HepG2 (cell line): ENCODE measurements around the gene TEDC2. TPM values are rescaled to one million over a fixed set of nuclear protein-coding genes. Genes with fewer than 3 reads are reported as not detected.

Experiments
- ATAC-seq: fragments of 200-7000 bp; cut with Tn5 transposase; 3 replicates; pipeline ENCODE4 v1.9.1; 2020; ENCODE audit warnings: mild to moderate bottlenecking, moderate library complexity
- BruUV-seq: library from RNA; stranded (reverse); fragments of 400-500 nt; replicated peaks from 2 replicates; lab custom pipeline; 2021; lab: Mats Ljungman, UMichigan
- CTCF ChIA-PET: fragments of 300-600 bp; formaldehyde crosslinking; extraction: SDS; loops from one replicate; lab custom pipeline; 2021; ENCODE audit warnings: low total read pairs, inconsistent platforms, low intra/inter-chr PET ratio; lab: Yijun Ruan, JAX
- POLR2A ChIA-PET: fragments of 350-600 bp; sonication (Branson Sonifier 250); formaldehyde crosslinking; loops from one replicate; lab custom pipeline; 2020; ENCODE audit warnings: antibody characterized with exemption, inconsistent platforms; lab: Yijun Ruan, JAX
- DNase-seq: peaks from one replicate; pipeline ENCODE4 v3.0.0-alpha.2; 2015; ENCODE audit warnings: low spot score
- FAIRE-seq: peaks from 3 replicates; lab custom pipeline; 2011; peaks lifted over from hg19 to GRCh38; lab: Jason Lieb, UNC
- H2AFZ ChIP-seq: one replicate; pipeline ENCODE4 v1.6.1; 2011; ENCODE audit warnings: low read length, inconsistent platforms
- H3K27ac ChIP-seq: fragments of 300-600 bp; 3 replicates; pipeline ENCODE4 v1.8.0; 2011; ENCODE audit warnings: mixed run types, mild to moderate bottlenecking, mixed read lengths, low read length, inconsistent platforms; ENCODE audit not compliant: insufficient read depth; ENCODE audit errors: extremely low read length
- H3K27me3 ChIP-seq, 2 experiments: fragments of 200-600 bp in 1 of 2; 2 replicates in 1 of 2; 3 replicates in 1 of 2; pipeline versions ENCODE4 v1.6.0 to v1.8.0; 2011; ENCODE audit warnings: low read length in 2 of 2, mild to moderate bottlenecking in 2 of 2, moderate library complexity in 2 of 2, inconsistent platforms in 1 of 2; ENCODE audit not compliant: insufficient read depth in 2 of 2, control insufficient read depth in 1 of 2
- H3K36me3 ChIP-seq, 2 experiments: fragments of 200-600 bp in 1 of 2; replicated peaks in 1 of 2; 2 replicates in 1 of 2; 3 replicates in 1 of 2; pipeline versions ENCODE4 v1.5.1 to v1.8.0; 2011; ENCODE audit warnings: low read length in 2 of 2, inconsistent platforms in 1 of 2; ENCODE audit not compliant: insufficient read depth in 2 of 2, control insufficient read depth in 1 of 2
- H3K4me1 ChIP-seq: 2 replicates; pipeline ENCODE4 v1.5.1; 2012; ENCODE audit warnings: low read length, inconsistent platforms; ENCODE audit not compliant: insufficient read depth
- H3K4me2 ChIP-seq: 2 replicates; pipeline ENCODE4 v1.6.0; 2011; ENCODE audit warnings: low read depth, low read length, inconsistent platforms
- H3K4me3 ChIP-seq, 3 experiments: fragments of 200-600 bp in 1 of 3; sonication (generic), shearing (Covaris generic) in 1 of 3; replicated peaks in 1 of 3; 2 replicates each; pipeline ENCODE4 v1.5.1; 2011 to 2016; ENCODE audit warnings: low read length in 3 of 3, inconsistent platforms in 2 of 3, low read depth in 2 of 3, mild to moderate bottlenecking in 2 of 3, control low read depth in 1 of 3, mixed read lengths in 1 of 3; ENCODE audit not compliant: insufficient read depth in 1 of 3
- H3K79me2 ChIP-seq: one replicate; pipeline ENCODE4 v1.6.1; 2011; ENCODE audit warnings: low read length, inconsistent platforms; ENCODE audit not compliant: insufficient read depth
- H3K9ac ChIP-seq: 2 replicates; pipeline ENCODE4 v1.6.0; 2011; ENCODE audit warnings: mild to moderate bottlenecking, low read depth, low read length, inconsistent platforms; ENCODE audit not compliant: insufficient read depth
- H3K9me3 ChIP-seq: 2 replicates; pipeline ENCODE4 v1.5.1; 2012; ENCODE audit warnings: mild to moderate bottlenecking, low read length
- H4K20me1 ChIP-seq: 2 replicates; pipeline ENCODE4 v1.6.0; 2011; ENCODE audit warnings: inconsistent platforms, mild to moderate bottlenecking, low read length, moderate library complexity; ENCODE audit not compliant: insufficient read depth
- GABPA ChIP-seq, 2 experiments: IDR thresholded peaks; 2 replicates each; pipeline ENCODE4 v1.6.1; 2011 to 2016; ENCODE audit warnings: low read depth in 2 of 2, low read length in 1 of 2, missing biosample characterization in 1 of 2, missing genetic modification characterization in 1 of 2
- NR2F6 ChIP-seq, 2 experiments: IDR thresholded peaks; 2 replicates each; pipeline ENCODE4 v1.6.1; 2016; ENCODE audit warnings: antibody characterized with exemption in 1 of 2, mild to moderate bottlenecking in 1 of 2
- REPIN1 ChIP-seq: sonication (generic); formaldehyde crosslinking; IDR thresholded peaks from 2 replicates; pipeline ENCODE4 v1.8.0; 2022; ENCODE audit warnings: missing genetic modification reagents, low read depth, mild to moderate bottlenecking, borderline replicate concordance
- SMARCC2 ChIP-seq: fragments of 450-650 bp; IDR thresholded peaks from 2 replicates; pipeline ENCODE4 v1.6.1; 2017; ENCODE audit warnings: antibody characterized with exemption, mild to moderate bottlenecking
- SRSF9 ChIP-seq: fragments of 200-400 bp; formaldehyde crosslinking; IDR thresholded peaks from 2 replicates; pipeline ENCODE4 v1.6.1; 2018; ENCODE audit warnings: borderline replicate concordance, mild to moderate bottlenecking, low read depth, low read length; ENCODE audit not compliant: insufficient read depth, poor library complexity, severe bottlenecking
- TGIF2 ChIP-seq: IDR thresholded peaks from 2 replicates; pipeline ENCODE4 v1.6.1; 2016; ENCODE audit warnings: control low read depth, missing compliant biosample characterization
- ZMYM2 ChIP-seq: sonication (generic); formaldehyde crosslinking; IDR thresholded peaks from 2 replicates; pipeline ENCODE4 v1.8.0; 2022; ENCODE audit warnings: mild to moderate bottlenecking, missing genetic modification reagents
- WGBS: methylation state at CpG from one replicate; pipeline ENCODE4 v1.1.6; 2017; ENCODE audit warnings: low lambda C conversion rate; 5-methylcytosine and 5-hydroxymethylcytosine counted together
- in situ Hi-C: cut with HindIII; loops from 2 replicates; pipeline ENCODE4 v1.10.0; 2017; ENCODE audit warnings: low pct_unique_long_range_greater_than_20kb; ENCODE audit not compliant: extremely low pct_ligation_motif_present
- intact Hi-C: fragments of 100-400 bp; cut with micrococcal nuclease; formaldehyde crosslinking; loops from one replicate; pipeline ENCODE4 v1.10.0; 2022; ENCODE audit not compliant: unreplicated experiment
- polyA plus RNA-seq, 8 experiments: library from polyadenylated mRNA; depleted of rRNA in 3 of 8; stranded (reverse) in 7 of 8; unstranded in 1 of 8; fragments of >200 nt; fragmentation: Illumina TruSeq in 4 of 8; extraction: Trizol in 4 of 8; gene quantifications; 2 replicates each; pipeline versions ENCODE4 v1.2.1 to v1.2.3, GENCODE V29; 2011 to 2016; ENCODE audit warnings: low read depth in 4 of 8, missing spikeins in 1 of 8, mixed read lengths in 1 of 8; ENCODE audit not compliant: insufficient read depth in 1 of 8
- total RNA-seq, 5 experiments: library from RNA; depleted of rRNA; stranded (reverse); fragments of >200 nt; fragmentation: Illumina TruSeq; extraction: Trizol; gene quantifications; 2 replicates each; pipeline ENCODE4 v1.2.3, GENCODE V29; 2016; ENCODE audit warnings: low read depth in 1 of 5
- TF ChIP-seq, protein P1 (sequence below): sonication (generic); formaldehyde crosslinking; IDR thresholded peaks from 2 replicates; pipeline ENCODE4 v1.4.0; 2020; ENCODE audit warnings: missing genetic modification reagents
- TF ChIP-seq, protein P2 (sequence below): sonication (generic); formaldehyde crosslinking; IDR thresholded peaks from 2 replicates; pipeline ENCODE4 v1.4.0; 2020; ENCODE audit warnings: missing genetic modification reagents

The TEDC2 gene
- total and polyA plus RNA-seq, 2 of the 13 experiments (the other 11 are each of a cell fraction or from before 2014, with no cell fraction given) = 6.2 to 24.4 TPM

DNA sequence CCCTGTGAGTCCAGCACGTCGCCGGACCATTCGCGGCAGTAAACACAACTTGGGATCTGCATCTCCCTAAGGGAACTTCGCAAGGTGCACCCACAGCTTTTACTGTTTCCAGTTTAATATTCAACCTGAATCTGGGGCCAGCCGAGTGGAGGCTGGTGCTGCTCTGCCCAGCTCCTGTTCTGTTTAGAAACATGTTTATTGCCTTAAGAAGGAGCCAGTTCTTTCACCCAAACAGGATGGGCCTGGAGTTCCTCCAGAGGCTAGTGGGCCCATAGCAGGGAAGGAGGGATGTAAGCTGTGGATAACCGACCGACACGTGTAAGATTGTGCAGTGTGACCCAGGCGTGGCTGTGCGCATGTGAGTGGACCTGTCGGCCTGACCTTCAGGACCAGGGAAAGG, 32.4 kb downstream of the TEDC2 start:
- H3K27ac ChIP-seq = no peak overlapping the region
- intact Hi-C loops (no loop called here), in situ Hi-C loops (no loop called here)
- no peak for FAIRE-seq
- ChIA-PET POLR2A (no interaction called here), CTCF (no interaction called here)
- no peak for ATAC-seq
- H3K27me3 ChIP-seq = no peaks in the 10 kb centered on the region
- no peak for DNase-seq
- H3K4me2 ChIP-seq = no peak overlapping the region
- peaks cover 27% of the 10 kb centered on the region for H3K4me1 ChIP-seq
- no peak overlapping the region for H3K9ac ChIP-seq
- TF ChIP-seq, protein P1, sequence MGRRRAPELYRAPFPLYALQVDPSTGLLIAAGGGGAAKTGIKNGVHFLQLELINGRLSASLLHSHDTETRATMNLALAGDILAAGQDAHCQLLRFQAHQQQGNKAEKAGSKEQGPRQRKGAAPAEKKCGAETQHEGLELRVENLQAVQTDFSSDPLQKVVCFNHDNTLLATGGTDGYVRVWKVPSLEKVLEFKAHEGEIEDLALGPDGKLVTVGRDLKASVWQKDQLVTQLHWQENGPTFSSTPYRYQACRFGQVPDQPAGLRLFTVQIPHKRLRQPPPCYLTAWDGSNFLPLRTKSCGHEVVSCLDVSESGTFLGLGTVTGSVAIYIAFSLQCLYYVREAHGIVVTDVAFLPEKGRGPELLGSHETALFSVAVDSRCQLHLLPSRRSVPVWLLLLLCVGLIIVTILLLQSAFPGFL = no peak
- TF ChIP-seq SRSF9 = no peak
- no peak for TF ChIP-seq REPIN1 (CRISPR knock-in tag)
- TF ChIP-seq, protein P2, sequence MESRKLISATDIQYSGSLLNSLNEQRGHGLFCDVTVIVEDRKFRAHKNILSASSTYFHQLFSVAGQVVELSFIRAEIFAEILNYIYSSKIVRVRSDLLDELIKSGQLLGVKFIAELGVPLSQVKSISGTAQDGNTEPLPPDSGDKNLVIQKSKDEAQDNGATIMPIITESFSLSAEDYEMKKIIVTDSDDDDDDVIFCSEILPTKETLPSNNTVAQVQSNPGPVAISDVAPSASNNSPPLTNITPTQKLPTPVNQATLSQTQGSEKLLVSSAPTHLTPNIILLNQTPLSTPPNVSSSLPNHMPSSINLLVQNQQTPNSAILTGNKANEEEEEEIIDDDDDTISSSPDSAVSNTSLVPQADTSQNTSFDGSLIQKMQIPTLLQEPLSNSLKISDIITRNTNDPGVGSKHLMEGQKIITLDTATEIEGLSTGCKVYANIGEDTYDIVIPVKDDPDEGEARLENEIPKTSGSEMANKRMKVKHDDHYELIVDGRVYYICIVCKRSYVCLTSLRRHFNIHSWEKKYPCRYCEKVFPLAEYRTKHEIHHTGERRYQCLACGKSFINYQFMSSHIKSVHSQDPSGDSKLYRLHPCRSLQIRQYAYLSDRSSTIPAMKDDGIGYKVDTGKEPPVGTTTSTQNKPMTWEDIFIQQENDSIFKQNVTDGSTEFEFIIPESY = no peak
- TF ChIP-seq GABPA (IDR thresholded peaks at IDR 0.05; ENCODE audit: low read depth, low read length) = no peak
- no peak for TF ChIP-seq GABPA (CRISPR knock-in tag; IDR thresholded peaks at IDR 0.05; ENCODE audit: low read depth)
- no peak for TF ChIP-seq SMARCC2
- TF ChIP-seq ZMYM2 (CRISPR knock-in tag) = no peak
- TF ChIP-seq TGIF2 (CRISPR knock-in tag) = no peak
- no peak for TF ChIP-seq NR2F6 (IDR thresholded peaks at IDR 0.05)
- TF ChIP-seq NR2F6 (CRISPR knock-in tag; IDR thresholded peaks at IDR 0.05) = no peak
- H3K36me3 ChIP-seq = peaks cover 9 to 14% of the 10 kb centered on the region in 2 experiments; a peak in 4 of 5 replicates
- H3K4me3 ChIP-seq = no peak overlapping the region
- 91% methylated on average over 13 of the region's 13 CpGs for WGBS
- H4K20me1 ChIP-seq = peaks cover 9% of the 10 kb centered on the region; the same call in 1 of the 2 replicates
- H3K79me2 ChIP-seq = peaks cover 9% of the 10 kb centered on the region
- H2AFZ ChIP-seq = no peak overlapping the region
- no TSS peak for BruUV-seq
- no peaks in the 10 kb centered on the region for H3K9me3 ChIP-seq
